ENCODE results near the gene PIK3CA. TPM values are rescaled to one million over a fixed set of nuclear protein-coding genes. Genes with fewer than 3 reads are reported as not detected.

PIK3CA gene
- total and polyA plus RNA-seq, 8 donors, result 25.3 to 39.8 (median 32.2) TPM

- no peak for TF ChIP-seq CTCF (IDR thresholded peaks at IDR 0.05)
- no peak overlapping the region for H3K27ac ChIP-seq
- no peaks in the 10 kb centered on the region for H3K27me3 ChIP-seq
- no peaks in the 10 kb centered on the region for H3K4me1 ChIP-seq
- no peaks in the 10 kb centered on the region for H3K9me3 ChIP-seq
- DNase-seq, result no peak
- ATAC-seq, result no peak
- no peaks in the 10 kb centered on the region for H3K36me3 ChIP-seq
- intact Hi-C loops (cut with DNase I), result no loop called here
- no peak overlapping the region for H3K4me3 ChIP-seq
Measured at GRCh38 chr3:179279837-179280236, 131.7 kb downstream of the PIK3CA start.

GRCh38 chr3:179281825-179282224 lies 133.7 kb downstream of the PIK3CA start:
- no peaks in the 10 kb centered on the region for H3K36me3 ChIP-seq
- ATAC-seq (no peak), DNase-seq (no peak)
- no peak overlapping the region for H3K27ac ChIP-seq
- H3K4me3 ChIP-seq, result no peak overlapping the region
- intact Hi-C loops (cut with DNase I), result no loop called here
- no peaks in the 10 kb centered on the region for H3K27me3 ChIP-seq
- no peak for TF ChIP-seq CTCF (IDR thresholded peaks at IDR 0.05)
- H3K9me3 ChIP-seq, result no peaks in the 10 kb centered on the region
- no peaks in the 10 kb centered on the region for H3K4me1 ChIP-seq

GRCh38 chr3:179286331-179286730 lies 138.2 kb downstream of the PIK3CA start:
- intact Hi-C loops (cut with DNase I), result no loop called here
- Histone ChIP-seq H3K27me3 (no peaks in the 10 kb centered on the region), H3K36me3 (no peaks in the 10 kb centered on the region), H3K9me3 (no peaks in the 10 kb centered on the region), H3K4me3 (no peak overlapping the region), H3K4me1 (no peaks in the 10 kb centered on the region), H3K27ac (no peak overlapping the region)
- ATAC-seq (no peak), DNase-seq (no peak)
- TF ChIP-seq CTCF (IDR thresholded peaks at IDR 0.05), result no peak

GRCh38 chr3:179288845-179289244 lies 140.7 kb downstream of the PIK3CA start:
- H3K9me3 ChIP-seq, result no peaks in the 10 kb centered on the region
- ATAC-seq, result no peak
- DNase-seq, result no peak
- no peak overlapping the region for H3K4me3 ChIP-seq
- TF ChIP-seq CTCF (IDR thresholded peaks at IDR 0.05), result no peak
- H3K36me3 ChIP-seq, result no peaks in the 10 kb centered on the region
- H3K27me3 ChIP-seq, result no peaks in the 10 kb centered on the region
- intact Hi-C loops (cut with DNase I), result no loop called here
- no peaks in the 10 kb centered on the region for H3K4me1 ChIP-seq
- H3K27ac ChIP-seq, result no peak overlapping the region

- no peak overlapping the region for H3K4me3 ChIP-seq
- H3K27ac ChIP-seq, result no peak overlapping the region
- H3K27me3 ChIP-seq, result no peaks in the 10 kb centered on the region
- TF ChIP-seq CTCF (IDR thresholded peaks at IDR 0.05), result no peak
- no peaks in the 10 kb centered on the region for H3K9me3 ChIP-seq
- no peaks in the 10 kb centered on the region for H3K36me3 ChIP-seq
- ATAC-seq (no peak), DNase-seq (no peak)
- H3K4me1 ChIP-seq, result no peaks in the 10 kb centered on the region
- intact Hi-C loops (cut with DNase I), result no loop called here
Measured at GRCh38 chr3:179289295-179289694, 141.1 kb downstream of the PIK3CA start.

Other genes with a start within 250 kb of the PIK3CA start
- gene ZMAT3, start 76.5 kb upstream of the PIK3CA start, total RNA-seq, result 10 to 100 TPM; 14.3 to 42.0 TPM
- gene ZMAT3, start 76.5 kb upstream of the PIK3CA start, polyA plus RNA-seq (ENCODE audit: insufficient read length in 6 of 6), result 1 to 10 TPM; 4.6 to 6.3 (median 5.2) TPM
- 1 to 10 TPM; 1.6 to 2.0 TPM for gene KCNMB3, start 102.8 kb downstream of the PIK3CA start, total RNA-seq
- 10 to 100 TPM in 3 of 6 donors, 1 to 10 TPM in 3; 8.5 to 12.2 (median 9.8) TPM for gene KCNMB3, start 102.8 kb downstream of the PIK3CA start, polyA plus RNA-seq (ENCODE audit: insufficient read length in 6 of 6)
- gene ZNF639, start 174.7 kb downstream of the PIK3CA start, total RNA-seq, result 10 to 100 TPM; 24.6 to 25.0 TPM
- 10 to 100 TPM; 54.5 to 63.0 (median 58.2) TPM for gene ZNF639, start 174.7 kb downstream of the PIK3CA start, polyA plus RNA-seq (ENCODE audit: insufficient read length in 6 of 6)
- gene MFN1, start 199.4 kb downstream of the PIK3CA start, total RNA-seq, result 10 to 100 TPM; 38.8 to 47.3 TPM
- gene MFN1, start 199.4 kb downstream of the PIK3CA start, polyA plus RNA-seq (ENCODE audit: insufficient read length in 6 of 6), result 10 to 100 TPM; 63.4 to 82.0 (median 67.1) TPM